ENCODE measurements around the gene ARSG.

The ARSG gene

DNA sequence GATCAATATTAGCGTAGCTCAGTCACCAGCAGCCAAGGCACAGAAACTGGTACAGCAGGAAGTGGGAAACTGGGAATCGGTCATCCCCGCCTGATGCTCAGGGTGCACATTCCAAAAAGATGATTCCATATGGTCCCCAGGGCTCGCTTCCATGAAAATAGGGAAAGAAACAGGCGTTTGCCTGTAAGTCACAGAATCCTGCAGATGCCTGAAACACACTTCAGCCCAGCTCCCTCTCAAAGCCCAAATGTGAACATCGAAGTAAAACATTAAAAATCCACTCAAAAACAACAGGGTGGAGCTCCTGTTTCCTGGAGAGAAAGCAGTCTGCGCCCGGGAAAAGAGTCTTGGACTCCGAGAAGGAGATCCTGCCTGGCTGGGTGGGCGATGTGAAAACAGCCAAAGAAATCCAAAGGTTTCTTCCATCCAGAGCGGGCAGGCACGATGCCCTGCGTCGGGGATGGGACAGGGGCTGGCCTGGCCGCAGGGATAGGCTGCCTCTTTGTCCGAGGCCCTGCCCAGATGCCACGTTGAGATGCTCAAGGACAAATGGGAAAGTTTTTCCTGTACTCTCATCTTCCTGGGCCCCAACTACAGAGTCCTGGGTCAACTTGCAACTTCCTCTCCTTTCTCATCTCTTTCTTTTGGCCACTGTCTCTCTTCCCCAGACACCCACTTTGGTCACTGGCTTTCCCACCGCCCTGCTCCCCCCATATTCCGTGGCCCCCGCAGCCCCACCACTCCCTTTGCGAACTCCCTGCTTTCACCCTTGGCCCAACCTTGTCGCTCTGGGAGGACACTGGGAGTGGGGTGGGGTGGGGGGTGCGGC is 165.3 kb downstream of the ARSG start:
- DNase-seq, result peak; percentile 65

DNA sequence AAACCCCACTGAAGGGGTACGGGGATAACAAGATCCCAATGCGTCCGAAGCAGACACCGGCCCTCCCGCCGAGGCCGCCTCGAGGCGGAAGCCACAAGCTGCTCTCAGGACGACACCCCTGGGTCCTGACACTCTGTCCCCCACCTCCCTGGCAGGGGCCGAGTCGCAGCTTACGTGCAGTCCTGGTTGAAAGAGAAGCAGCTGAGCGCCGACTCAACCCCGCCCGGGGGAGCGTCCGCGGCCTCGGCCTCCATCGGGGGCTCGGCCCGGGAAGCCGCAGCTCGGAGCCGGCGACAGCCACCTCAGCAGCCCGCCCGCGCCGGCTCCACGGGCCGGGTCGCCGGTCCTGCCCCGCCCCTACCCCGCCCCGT is 165.9 kb downstream of the ARSG start, which contains the start of gene WIPI1:
TSS of gene WIPI1 (minus strand) at position 329 of the 371 bp plus-strand sequence. CDS start at position 254, 75 bp downstream.
- peak; percentile 68 for DNase-seq

DNA sequence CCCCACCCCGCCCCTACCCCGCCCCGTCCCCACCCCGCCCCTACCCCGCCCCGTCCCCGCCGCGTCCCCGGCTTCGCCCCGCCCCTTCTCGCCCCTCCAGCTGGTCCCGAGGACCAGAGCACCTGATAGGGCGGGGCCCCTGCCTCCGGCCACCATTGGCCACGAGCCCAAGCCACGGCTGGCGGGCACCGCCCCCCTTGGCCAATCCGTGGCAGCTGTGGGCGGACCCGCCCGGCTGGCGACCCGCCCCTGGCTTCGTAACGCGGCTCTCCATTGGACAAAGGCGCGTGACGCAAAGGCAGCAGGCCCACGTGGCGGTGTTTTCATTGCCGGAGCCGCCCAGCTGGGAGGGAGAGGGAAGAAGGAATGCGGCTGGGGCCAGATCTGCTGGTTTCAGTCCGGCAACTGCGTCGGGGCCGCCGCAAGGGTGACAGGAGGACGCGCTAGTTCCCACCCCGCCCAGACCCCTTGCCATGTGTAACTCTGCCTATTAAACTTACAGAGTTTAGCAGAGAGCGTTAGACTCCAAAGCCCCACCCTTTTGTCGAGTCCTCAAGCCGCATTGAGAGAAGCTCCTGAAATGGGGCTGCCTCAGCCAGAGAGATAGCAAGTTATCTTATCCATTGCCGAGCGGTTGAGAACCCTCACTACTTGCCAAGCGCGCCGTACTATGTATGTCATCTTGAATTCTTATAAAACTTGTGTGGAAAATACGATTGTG is 166.4 kb downstream of the ARSG start:
- peak; percentile 99 for DNase-seq

DNA sequence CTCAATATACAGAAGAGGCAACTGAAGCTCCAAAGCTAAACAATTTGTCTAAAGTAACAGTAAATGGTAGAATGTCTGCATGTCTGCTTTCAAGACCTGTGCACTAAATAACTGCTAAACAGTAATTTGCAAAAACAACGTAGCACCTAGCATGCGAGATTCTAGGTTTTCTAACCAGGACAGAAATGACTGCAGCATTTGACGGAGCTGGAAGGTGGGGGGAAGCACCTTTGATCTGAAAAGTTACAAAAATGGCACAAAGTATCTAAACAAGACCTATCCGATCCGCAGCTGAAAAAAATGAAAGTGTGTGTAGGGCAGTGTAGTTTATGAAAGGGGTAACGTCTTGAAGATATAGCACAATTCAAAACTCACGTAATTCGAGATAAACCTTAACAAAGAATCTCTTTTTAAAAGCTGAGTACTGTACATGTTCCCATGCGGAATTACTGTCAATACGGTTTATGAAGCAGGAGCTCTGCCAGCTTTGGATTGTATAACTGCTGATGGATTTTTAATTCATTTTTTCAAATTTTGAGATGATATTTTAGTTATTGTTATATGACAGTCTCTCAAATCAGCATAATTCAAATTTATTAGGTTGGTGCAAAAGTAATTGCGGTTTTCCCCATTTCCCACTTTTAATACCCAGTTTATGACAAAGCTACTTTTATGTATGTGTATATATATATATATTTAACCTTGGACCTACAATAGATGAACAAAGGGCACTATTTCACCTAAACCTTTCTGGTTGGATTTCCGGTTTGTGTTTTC is 167.2 kb downstream of the ARSG start:
- DNase-seq, result no peak

DNA sequence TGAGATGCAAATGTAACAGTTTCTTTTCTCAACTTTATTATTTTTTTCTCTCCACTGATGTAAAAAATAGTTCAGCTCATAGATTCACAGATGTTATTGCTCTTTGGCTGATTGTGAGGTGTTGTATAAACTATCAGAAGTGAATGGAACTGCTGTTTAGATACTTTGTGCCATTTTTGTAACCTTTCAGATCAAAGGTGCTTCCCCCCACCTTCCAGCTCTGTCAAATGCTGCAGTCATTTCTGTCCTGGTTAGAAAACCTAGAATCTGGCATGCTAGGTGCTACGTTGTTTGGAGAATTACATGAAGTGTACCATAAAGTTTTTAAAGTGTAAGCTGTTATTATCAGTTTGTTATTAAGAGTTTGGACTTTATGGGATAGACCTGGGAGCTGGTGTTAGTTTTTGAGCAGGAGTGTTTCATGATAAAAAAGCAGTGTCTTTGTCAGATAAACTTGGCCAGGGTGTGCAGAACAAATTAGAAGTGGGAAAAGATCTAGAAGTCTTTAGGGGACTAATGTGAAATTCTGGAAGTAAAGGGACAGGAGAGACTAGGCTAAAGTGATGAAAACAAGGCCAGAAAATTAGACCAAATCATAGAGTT is 167.8 kb downstream of the ARSG start:
- no peak for DNase-seq

DNA sequence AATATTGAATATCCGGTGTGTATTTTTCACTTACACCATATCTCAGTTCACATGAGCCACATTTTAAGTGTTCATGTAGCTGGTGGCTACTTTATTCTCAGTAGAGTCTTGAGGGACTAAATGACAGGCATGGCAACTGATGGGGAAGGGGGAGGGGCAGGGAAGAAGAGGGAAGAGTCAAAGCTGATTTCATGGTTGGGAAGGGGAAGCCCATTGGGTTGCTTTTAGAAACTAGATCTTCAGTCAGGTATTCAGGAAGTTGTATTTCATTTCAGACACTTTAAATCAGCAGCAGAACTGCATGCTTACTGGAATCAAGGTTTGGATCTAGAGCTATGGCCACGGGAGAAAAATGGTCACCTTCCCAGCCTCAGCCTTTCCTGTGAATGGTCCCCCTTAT is 168.9 kb downstream of the ARSG start:
- no peak for DNase-seq

DNA sequence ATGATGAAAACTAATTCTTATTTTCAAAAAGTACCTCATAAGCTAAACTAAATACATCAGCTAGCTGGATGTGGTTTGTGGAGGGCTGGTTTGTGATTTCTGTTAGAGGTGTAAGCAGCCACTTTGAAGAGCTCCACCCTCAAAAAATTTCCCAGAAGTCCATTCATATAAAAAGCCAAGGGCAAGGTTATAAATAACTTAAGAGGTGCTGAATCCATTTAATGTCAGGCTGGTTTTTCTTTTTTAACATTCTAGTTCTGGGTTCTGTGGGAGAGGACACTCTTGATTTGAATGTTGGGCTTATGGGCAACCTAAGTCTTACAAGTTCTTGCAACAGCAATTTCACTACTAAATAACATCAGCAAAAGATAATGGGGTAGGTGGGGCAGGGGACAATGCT is 169.4 kb downstream of the ARSG start:
- DNase-seq, result no peak

DNA sequence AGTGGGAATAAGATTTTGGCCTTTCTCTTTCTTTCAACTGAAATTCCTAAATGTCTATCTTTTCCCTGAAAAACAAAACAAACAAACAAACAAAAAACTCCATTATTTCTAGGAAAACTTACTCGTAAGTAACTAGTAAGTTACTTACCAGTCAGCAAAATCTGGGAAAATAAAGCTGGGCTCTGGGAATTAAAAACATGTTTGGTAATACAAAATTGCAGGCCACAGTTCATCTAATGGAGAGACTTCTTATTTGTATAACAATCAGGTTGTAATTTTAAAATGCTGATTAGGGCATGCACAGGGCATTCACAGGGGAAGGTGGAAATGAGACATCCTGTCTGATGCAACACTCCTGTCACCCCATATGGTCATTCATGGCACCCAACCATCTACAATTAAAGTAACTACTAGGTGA is 169.8 kb downstream of the ARSG start:
- no peak for DNase-seq

DNA sequence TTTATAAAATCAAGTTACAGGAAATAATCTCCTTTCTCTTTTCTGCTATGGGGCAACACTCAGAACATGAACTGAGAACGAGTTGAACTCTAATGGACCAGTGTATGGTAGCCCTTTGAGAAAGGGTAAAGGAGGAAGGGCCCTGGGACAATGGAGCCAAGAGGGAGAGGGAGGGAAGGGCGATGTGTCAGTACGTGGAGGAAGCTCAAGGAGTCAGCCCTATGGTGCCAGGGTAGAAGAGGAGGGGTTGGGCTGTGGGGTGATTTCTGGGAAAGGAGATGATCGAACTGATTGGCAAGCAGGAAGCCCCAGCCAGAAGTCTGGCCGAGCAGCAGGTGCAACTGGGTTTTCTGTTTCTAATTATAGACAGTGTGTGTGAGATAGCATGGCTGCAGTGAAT is 170.3 kb downstream of the ARSG start:
- no peak for DNase-seq

DNA sequence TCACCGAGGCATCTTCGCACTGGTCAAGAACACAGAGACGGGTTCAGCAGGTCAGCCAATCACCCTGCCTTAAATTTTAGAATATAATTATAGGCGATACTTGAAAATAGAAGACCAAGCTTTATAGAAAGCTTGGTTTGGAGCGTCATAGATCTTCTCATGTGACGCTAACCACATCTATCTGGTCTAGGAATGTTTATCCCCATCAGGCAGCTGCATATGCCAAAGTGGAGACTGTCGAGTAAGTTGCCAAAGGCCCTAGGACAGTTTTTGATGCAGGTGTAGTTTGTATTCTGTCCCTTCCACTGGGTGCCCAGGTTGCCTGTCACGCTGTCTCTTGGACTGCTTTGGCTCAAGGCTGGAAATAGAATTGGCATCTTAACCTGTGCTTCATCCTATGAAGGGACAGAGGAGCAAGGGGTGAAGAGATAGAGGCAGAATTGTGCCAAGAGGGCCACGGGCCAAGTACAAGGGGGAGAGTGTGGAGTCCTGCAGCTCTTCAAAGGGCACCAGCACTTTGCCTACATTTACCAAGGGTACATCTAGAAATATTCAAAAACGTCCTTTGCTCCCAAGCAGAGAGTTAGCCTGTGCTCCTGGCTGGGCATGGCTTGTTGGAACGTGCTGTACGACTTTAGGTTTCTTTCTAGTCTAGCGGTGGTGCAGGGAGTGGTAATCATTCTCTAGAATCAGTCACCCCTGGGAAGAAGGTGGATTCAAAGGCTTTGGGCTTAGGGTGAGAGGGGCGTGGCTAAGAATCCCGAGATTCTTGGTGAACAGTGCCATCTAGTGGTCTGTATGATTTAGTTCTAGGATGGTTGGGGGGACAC is 171.3 kb downstream of the ARSG start:
- peak; percentile 89 for DNase-seq

DNA sequence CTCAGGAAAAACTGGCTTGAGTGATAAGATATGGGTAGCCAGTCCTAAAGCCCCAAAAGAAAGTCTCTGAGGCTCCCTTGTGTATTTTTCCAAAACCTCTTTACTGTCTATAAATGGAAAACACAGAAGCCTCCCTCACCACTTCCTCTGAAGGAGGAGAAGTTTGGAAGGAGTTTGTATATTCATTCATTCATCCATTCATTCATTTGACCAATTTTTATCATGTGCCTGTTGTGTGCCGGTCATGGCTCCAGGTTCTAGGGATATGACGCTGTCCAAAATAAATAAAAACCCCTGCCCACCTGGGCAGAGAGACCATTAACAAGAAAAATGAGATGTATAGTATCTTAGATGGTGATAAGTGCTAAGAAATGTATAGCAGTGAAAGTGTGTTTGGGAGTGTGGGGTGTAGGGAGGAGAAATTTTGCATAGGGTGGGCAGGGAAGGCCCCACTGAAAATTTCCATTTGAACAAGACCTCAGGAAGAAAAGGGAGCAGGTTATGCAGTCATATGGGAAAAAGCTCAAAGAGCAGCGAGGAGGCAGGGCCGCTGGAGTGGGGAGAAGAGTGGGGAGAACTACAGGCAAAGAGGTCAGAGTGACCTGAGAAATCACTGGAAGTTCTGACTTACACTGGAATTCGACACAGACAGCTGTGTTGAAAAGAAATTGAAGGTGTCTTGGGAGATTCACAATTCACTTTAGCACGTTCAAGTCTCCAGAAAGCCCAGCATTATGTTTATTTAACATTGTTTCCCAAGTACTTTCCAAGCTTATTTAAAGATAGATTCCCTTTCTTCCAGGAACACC is 172.1 kb downstream of the ARSG start:
- DNase-seq, result no peak

DNA sequence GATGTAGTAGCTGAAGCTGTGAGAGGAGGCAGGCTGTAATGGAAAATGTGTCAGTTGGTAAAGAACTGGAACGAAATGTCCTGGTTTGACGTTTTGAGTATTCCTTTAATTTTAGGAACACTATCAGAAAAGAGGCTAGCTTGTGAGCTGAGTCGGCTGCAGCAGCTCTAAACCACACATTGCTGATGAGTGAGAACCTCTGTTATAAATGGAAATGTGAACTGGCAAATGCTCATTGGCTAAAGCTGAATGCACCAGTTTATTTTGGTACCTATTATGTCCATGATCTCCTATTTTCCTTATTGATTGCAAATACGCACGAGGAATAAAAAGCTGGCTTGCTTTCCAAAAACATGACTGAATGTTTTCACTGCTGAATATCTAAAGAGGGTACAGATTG is 177.0 kb downstream of the ARSG start:
- DNase-seq, result no peak

DNA sequence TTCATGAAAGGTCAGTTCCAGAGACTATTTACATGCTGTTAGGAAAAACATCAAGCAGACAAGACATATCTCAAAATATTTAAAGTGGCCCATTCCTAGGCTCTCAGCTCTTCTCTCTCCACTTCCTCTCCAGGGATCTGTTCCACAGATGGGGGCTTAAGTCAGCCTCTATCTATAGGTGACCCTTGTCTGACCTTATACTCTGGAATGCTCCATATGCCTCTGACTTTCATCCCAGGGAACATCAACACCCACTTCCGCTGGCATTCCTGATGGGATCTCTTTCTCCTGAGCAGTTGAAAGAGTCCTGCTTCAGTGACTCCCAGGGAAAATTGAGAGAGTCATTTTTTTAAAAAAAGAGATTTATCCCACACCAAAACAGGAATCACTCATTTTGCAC is 177.5 kb downstream of the ARSG start:
- no peak for DNase-seq
